ENCODE results near the gene TMEM61.

DNA sequence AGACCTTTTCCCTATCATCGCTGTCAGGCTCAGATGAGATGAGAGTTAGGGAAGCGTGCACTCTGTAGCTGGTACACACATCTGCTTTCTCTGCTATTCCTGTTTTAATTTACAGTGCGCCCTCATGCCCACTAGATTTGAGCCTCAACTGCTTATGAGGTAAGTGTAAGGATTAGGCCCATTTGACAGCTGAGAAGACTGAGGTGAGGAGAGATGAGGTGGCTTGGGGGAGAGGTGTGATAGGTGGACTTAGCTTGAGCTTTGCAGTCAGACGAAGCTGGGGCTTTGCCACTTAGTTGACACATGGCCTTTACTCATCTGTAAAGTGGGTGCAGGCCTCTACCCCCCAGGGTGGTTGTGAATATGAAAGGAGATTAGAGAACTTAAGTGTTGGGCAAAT, 8.5 kb downstream of the TMEM61 start:
- TF ChIP-seq, protein P1, sequence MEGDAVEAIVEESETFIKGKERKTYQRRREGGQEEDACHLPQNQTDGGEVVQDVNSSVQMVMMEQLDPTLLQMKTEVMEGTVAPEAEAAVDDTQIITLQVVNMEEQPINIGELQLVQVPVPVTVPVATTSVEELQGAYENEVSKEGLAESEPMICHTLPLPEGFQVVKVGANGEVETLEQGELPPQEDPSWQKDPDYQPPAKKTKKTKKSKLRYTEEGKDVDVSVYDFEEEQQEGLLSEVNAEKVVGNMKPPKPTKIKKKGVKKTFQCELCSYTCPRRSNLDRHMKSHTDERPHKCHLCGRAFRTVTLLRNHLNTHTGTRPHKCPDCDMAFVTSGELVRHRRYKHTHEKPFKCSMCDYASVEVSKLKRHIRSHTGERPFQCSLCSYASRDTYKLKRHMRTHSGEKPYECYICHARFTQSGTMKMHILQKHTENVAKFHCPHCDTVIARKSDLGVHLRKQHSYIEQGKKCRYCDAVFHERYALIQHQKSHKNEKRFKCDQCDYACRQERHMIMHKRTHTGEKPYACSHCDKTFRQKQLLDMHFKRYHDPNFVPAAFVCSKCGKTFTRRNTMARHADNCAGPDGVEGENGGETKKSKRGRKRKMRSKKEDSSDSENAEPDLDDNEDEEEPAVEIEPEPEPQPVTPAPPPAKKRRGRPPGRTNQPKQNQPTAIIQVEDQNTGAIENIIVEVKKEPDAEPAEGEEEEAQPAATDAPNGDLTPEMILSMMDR (IDR thresholded peaks at IDR 0.05; ENCODE audit: insufficient read depth, low read depth, low read length) = no peak
- no peak for TF ChIP-seq EZH2 (IDR thresholded peaks at IDR 0.05; ENCODE audit: insufficient read depth, low read length)
